Fibroblast of the aortic adventitia (primary cell): ENCODE results near the gene NUP88. TPM values are rescaled to one million over a fixed set of nuclear protein-coding genes. Genes with fewer than 3 reads are reported as not detected.

Source experiments
- DNase-seq: peaks from one replicate; pipeline ENCODE4 v3.0.0-alpha.2; 2010; ENCODE audit warnings: low read depth
- H3K4me3 ChIP-seq: 2 replicates; pipeline ENCODE4 v1.5.1; 2011; ENCODE audit warnings: low read depth, mild to moderate bottlenecking, control low read depth, low read length, moderate library complexity
- total RNA-seq: library from RNA; depleted of rRNA; stranded (reverse); fragments of >200 nt; gene quantifications from 2 replicates; pipeline ENCODE4 v1.2.3, GENCODE V29; 2012; ENCODE audit warnings: low replicate concordance
- TF ChIP-seq, protein P1 (sequence below): IDR thresholded peaks from 2 replicates; pipeline ENCODE4 v1.5.1; 2011; ENCODE audit warnings: mild to moderate bottlenecking, low read length, control low read depth, inconsistent platforms; ENCODE audit not compliant: insufficient read depth

Gene NUP88
- total RNA-seq, 1 donor, result 106 TPM

GRCh38 chr17:5396612-5397011, 22.9 kb downstream of the NUP88 start:
- TF ChIP-seq, protein P1, sequence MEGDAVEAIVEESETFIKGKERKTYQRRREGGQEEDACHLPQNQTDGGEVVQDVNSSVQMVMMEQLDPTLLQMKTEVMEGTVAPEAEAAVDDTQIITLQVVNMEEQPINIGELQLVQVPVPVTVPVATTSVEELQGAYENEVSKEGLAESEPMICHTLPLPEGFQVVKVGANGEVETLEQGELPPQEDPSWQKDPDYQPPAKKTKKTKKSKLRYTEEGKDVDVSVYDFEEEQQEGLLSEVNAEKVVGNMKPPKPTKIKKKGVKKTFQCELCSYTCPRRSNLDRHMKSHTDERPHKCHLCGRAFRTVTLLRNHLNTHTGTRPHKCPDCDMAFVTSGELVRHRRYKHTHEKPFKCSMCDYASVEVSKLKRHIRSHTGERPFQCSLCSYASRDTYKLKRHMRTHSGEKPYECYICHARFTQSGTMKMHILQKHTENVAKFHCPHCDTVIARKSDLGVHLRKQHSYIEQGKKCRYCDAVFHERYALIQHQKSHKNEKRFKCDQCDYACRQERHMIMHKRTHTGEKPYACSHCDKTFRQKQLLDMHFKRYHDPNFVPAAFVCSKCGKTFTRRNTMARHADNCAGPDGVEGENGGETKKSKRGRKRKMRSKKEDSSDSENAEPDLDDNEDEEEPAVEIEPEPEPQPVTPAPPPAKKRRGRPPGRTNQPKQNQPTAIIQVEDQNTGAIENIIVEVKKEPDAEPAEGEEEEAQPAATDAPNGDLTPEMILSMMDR, result no peak
- no peak overlapping the region for H3K4me3 ChIP-seq
- no peak for DNase-seq

DNA sequence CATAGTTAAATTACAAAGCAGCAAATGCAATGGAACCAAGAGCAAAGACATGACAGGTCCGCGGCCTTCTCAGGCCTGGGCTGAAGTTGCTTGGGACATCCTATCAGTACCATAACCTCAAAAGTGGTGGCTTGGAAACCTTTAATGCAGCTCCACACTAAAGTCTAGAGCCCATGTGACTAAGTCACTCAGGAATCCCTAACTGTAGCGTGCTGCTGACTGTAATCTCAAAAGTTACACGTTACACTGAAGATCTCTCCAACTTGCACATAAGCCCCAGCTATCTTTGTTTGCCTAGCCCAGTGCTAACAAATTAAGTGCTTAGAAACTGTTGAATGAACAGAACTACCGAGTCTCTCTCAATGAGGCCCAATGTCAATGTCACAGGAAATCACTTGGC, 27.8 kb downstream of the NUP88 start:
- no peak for DNase-seq
- TF ChIP-seq, protein P1, result no peak
- H3K4me3 ChIP-seq, result no peak overlapping the region

- peak; percentile 47 for DNase-seq
- no peak overlapping the region for H3K4me3 ChIP-seq
- TF ChIP-seq, protein P1, result no peak
These were observed 37.9 kb downstream of the NUP88 start for GRCh38 chr17:5381542-5381941.

GRCh38 chr17:5380491-5381135, 38.8 kb downstream of the NUP88 start:
- peak; percentile 10 for DNase-seq
- H3K4me3 ChIP-seq, result no peak overlapping the region
- TF ChIP-seq, protein P1, result no peak

- TF ChIP-seq, protein P1, result no peak
- DNase-seq, result no peak
- H3K4me3 ChIP-seq, result no peak overlapping the region
These were observed 39.9 kb downstream of the NUP88 start for GRCh38 chr17:5379351-5380107.

DNA sequence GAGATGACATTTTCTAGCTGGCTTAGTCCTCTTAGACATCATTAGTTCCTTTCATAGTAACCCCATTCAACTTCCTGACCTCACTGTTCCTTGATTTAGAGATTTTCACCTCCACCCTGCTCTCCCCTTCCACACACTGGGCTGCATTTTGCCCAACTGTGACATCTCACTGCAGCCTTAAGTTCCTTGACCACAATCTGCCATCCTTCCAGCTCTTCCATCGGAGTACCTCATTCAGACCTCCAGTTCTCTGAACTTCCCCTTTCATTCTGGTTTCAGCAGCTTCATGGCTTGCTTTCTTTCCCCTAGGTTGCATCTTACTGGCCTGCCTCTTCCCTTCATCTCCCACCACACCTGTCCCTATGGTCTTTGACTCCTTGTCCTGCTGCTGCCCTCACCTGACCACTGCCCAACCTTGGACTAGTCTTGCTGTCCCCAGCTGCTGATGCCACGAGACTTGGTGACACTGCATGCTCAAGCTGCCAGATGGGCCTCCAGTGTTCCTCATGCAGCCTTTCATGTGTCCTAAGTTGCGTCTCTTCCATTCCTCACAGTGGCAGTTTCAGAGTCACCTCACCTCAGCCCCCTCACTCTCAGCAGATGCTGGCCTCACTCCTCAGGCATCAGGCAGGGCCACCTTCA, 40.8 kb downstream of the NUP88 start:
- TF ChIP-seq, protein P1, result no peak
- no peak overlapping the region for H3K4me3 ChIP-seq
- no peak for DNase-seq
